Gastroesophageal sphincter (tissue), 3 donors: Measurements from ENCODE around the gene TBP.
"Not testable (repeated sequence)": the region's sequence is repeated elsewhere in the genome, so short reads cannot be mapped to it uniquely, and the experiment has no call there.

Experiments used
- CTCF ChIP-seq, 4 experiments: fragments of 200-600 bp in 2 of 4; fragments of 450-650 bp in 2 of 4; sonication (generic) in 1 of 4; IDR thresholded peaks; one replicate each; pipeline ENCODE4 v1.5.1; 2017 to 2019; ENCODE audit warnings: antibody characterized with exemption in 4 of 4, mild to moderate bottlenecking in 2 of 4, moderate library complexity in 2 of 4
- POLR2A ChIP-seq, 2 donors: fragments of 450-650 bp; IDR thresholded peaks; one replicate each; pipeline ENCODE4 v1.6.1; 2017; ENCODE audit warnings: antibody characterized with exemption in 2 of 2, mild to moderate bottlenecking in 2 of 2, moderate library complexity in 1 of 2
- POLR2AphosphoS5 ChIP-seq: sonication (generic); formaldehyde crosslinking; IDR thresholded peaks from one replicate; pipeline ENCODE4 v1.6.1; 2017; ENCODE audit warnings: antibody characterized with exemption

GRCh38 chr6:170612256-170612804 lies 58.2 kb downstream of the TBP start:
- not testable (repeated sequence) for TF ChIP-seq CTCF (IDR thresholded peaks at IDR 0.05); POLR2AphosphoS5; POLR2A (IDR thresholded peaks at IDR 0.05)
